Gastrocnemius medialis (tissue), 4 donors: ENCODE results near the gene CDKN2D. TPM values are rescaled to one million over a fixed set of nuclear protein-coding genes. Genes with fewer than 3 reads are reported as not detected.

Experiments used
- ATAC-seq, 2 donors: fragments of 150-250 bp; one replicate each; pipeline ENCODE4 v1.9.1; 2016
- DNase-seq, 2 donors: peaks; one replicate each; pipeline ENCODE4 v3.0.0-alpha.2; 2019
- H3K27ac ChIP-seq, 4 donors: fragments of 200-600 bp; sonication (generic); 1 replicate in 1 of 4; 2 replicates in 3 of 4; pipeline ENCODE4 v1.5.1; 2016 to 2018; ENCODE audit warnings: mild to moderate bottlenecking in 2 of 4, moderate library complexity in 1 of 4
- H3K27me3 ChIP-seq, 3 donors: fragments of 200-600 bp; sonication (generic) in 2 of 3; 1 replicate in 1 of 3; 2 replicates in 2 of 3; pipeline versions ENCODE4 v1.5.1 to v1.6.0; 2016 to 2019; ENCODE audit warnings: mild to moderate bottlenecking in 1 of 3, moderate library complexity in 1 of 3
- H3K36me3 ChIP-seq, 2 donors: fragments of 200-600 bp; sonication (generic) in 1 of 2; one replicate each; pipeline ENCODE4 v1.5.1; 2017 to 2018
- H3K4me1 ChIP-seq, 2 donors: fragments of 200-600 bp; sonication (generic) in 1 of 2; one replicate each; pipeline ENCODE4 v1.5.1; 2016 to 2017; ENCODE audit warnings: mild to moderate bottlenecking in 2 of 2
- H3K4me3 ChIP-seq, 4 donors: fragments of 200-600 bp; sonication (generic) in 3 of 4; 1 replicate in 1 of 4; 2 replicates in 3 of 4; pipeline ENCODE4 v1.5.1; 2016 to 2019; ENCODE audit warnings: mild to moderate bottlenecking in 2 of 4
- H3K9me3 ChIP-seq, 3 donors: fragments of 200-600 bp; sonication (generic) in 2 of 3; 1 replicate in 1 of 3; 2 replicates in 2 of 3; pipeline ENCODE4 v1.5.1; 2016 to 2019
- CTCF ChIP-seq, 5 experiments: fragments of 450-650 bp in 3 of 5; fragments of 200-600 bp in 2 of 5; sonication (generic) in 2 of 5; IDR thresholded peaks in 4 of 5; conservative IDR thresholded peaks in 1 of 5; 1 replicate in 4 of 5; 2 replicates in 1 of 5; pipeline ENCODE4 v1.5.1; 2016 to 2019; ENCODE audit warnings: antibody characterized with exemption in 5 of 5, mild to moderate bottlenecking in 3 of 5, moderate library complexity in 3 of 5
- POLR2A ChIP-seq, 2 donors: fragments of 450-650 bp; IDR thresholded peaks; one replicate each; pipeline ENCODE4 v1.6.1; 2017; ENCODE audit warnings: antibody characterized with exemption in 2 of 2, mild to moderate bottlenecking in 2 of 2, moderate library complexity in 2 of 2
- in situ Hi-C, 4 donors: fragments of 200-750 bp; cut with MboI; loops; one replicate each; pipeline versions ENCODE4 v1.15.0 to v1.8.0; 2017; ENCODE audit warnings: low sequenced_read_pairs in 4 of 4
- intact Hi-C: fragments of 100-400 bp; cut with DNase I; formaldehyde crosslinking; loops from one replicate; pipeline ENCODE4 v1.15.1; 2023; ENCODE audit warnings: low total_unique reads
- total RNA-seq, 4 donors: library from RNA; depleted of rRNA; stranded (reverse); fragments of >200 nt; gene quantifications; one replicate each; pipeline versions ENCODE4 v1.1.0 to v1.2.3, GENCODE V29; 2016

CDKN2D gene
- 10 to 100 TPM in 3 of 4 donors, 1 to 10 TPM in 1; 7.3 to 18.1 (median 13.4) TPM for total RNA-seq

DNA sequence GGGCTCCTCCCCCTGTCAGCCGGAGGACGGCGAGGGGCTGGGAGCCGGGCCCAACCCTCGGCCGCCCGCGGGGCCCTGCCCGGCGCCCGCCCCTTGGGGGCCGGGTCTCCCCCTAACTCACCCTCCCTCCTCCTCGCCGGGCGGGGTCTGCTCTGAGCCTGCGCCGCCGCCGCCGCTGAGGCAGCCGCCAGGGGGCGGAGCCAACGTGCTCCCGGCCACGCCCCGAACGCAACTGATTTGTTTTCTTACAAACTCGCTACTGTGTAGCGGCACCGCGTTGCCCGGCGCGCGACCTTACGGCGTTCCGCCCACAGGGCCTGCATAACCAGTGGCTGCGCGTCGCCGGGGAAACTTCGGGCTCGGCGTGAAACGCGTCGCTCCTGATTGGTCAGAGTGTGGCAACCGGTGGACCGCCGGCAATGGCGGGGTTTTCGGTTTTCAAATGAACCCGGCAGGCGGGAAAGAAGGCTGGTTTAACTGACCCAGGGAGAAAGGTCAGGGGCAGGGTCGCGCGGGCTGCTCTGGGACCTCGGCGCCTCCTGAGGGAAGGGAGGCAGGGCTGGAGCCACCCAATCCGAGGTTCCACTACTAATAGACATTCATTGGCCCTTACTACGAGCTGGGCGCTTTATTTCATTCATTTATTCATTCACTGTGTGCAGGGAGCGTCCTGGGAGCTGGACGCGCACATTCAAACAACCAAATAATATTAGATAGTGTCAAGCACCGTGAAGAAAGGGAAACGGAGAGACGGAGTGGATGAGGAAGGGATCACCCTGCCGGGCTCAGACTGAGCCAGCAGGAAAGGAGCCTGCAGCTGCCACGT lies at the start of gene CDKN2D:
TSS of gene CDKN2D (minus strand) at position 154 of the 826 bp plus-strand sequence. CDS start 326 bp downstream, outside the sequence.
- intact Hi-C loops: loop anchor here (1.0 to 10.0 kb wide), 5 partner anchors 67 to 303 kb away; partner anchors contain the start of genes CARM1, CDC37, ILF3 and TMED1
- in situ Hi-C loops: loop anchor here in 2 of 4 donors (10.0 to 25.0 kb wide), 2 partner anchors 64 to 157 kb away; partner anchors contain the start of genes CDC37 (in 1 of the 2), KEAP1 (in 1 of the 2) and PDE4A (in 1 of the 2)

GRCh38 chr19:10617409-10618121 lies 48.8 kb upstream of the CDKN2D start:
- H3K4me3 ChIP-seq: no peak overlapping the region
- intact Hi-C loops (no loop called here), in situ Hi-C loops (no loop called here)
- H3K27me3 ChIP-seq: no peaks in the 10 kb centered on the region
- no peak for TF ChIP-seq CTCF (IDR thresholded peaks at IDR 0.05 in 4 of 5, conservative IDR thresholded peaks at IDR 0.05 in 1 of 5)
- TF ChIP-seq POLR2A (IDR thresholded peaks at IDR 0.05): no peak
- ATAC-seq: no peak
- H3K36me3 ChIP-seq: no peaks in the 10 kb centered on the region
- H3K4me1 ChIP-seq: peaks cover 12 to 36% of the 10 kb centered on the region in 2 donors
- DNase-seq: no peak
- H3K9me3 ChIP-seq: no peaks in the 10 kb centered on the region
- H3K27ac ChIP-seq: peak overlapping the region; percentile 55 to 88 (median 78)

More for the DNA sequence above, at the start of gene CDKN2D:
- Histone ChIP-seq H3K4me1 (peaks cover 35 to 40% of the 10 kb centered on the region in 2 donors), H3K4me3 (peak within 1 kb of the TSS; percentile 64 to 94 (median 76)), H3K36me3 (no peaks in the 10 kb centered on the region), H3K9me3 (no peaks in the 10 kb centered on the region), H3K27me3 (no peaks in the 10 kb centered on the region), H3K27ac (peak within 1 kb of the TSS; percentile 84 to 92 (median 92))
- ATAC-seq (peak; percentile 79 to 87), DNase-seq (peak; percentile 99 to 100)
- TF ChIP-seq POLR2A (IDR thresholded peaks at IDR 0.05) (peak; percentile 98 to 99), CTCF (IDR thresholded peaks at IDR 0.05 in 4 of 5, conservative IDR thresholded peaks at IDR 0.05 in 1 of 5) (peak in 4 of 5 experiments; percentile 51 to 87 (median 70))

DNA sequence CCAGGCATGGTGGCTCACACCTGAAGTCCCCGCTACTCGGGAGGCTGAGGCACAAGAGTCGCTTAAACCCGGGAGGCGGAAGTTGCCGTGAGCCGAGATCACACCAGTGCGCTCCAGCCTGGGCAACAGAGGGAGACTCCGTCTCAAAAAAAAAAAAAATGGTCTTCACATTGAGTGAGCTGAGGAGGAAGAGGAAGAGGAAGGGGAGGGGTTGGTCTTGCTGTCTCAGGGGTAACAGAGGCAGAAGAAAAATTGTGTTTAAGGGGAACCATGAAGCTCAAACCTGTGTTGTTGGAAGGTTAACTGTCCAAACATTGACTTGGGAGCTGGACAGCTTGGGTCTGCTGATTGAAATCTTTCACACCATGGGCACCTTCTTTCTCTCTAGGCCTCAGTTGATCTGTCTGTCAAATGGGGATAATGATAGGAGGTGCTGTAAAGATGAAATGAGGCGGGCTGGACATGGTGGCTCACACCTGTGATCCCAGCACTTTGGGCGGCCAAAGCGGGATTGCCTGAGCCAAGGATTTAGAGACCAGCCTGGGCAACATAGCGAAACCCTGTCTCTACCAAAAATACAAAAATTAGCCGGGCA lies 46.7 kb upstream of the CDKN2D start:
- H3K27me3 ChIP-seq: no peaks in the 10 kb centered on the region
- peaks cover 21 to 44% of the 10 kb centered on the region in 2 donors for H3K4me1 ChIP-seq
- H3K4me3 ChIP-seq: no peak overlapping the region
- H3K9me3 ChIP-seq: no peaks in the 10 kb centered on the region
- H3K27ac ChIP-seq: peak overlapping the region; percentile 55 to 88 (median 78)
- in situ Hi-C loops (no loop called here), intact Hi-C loops (no loop called here)
- no peak for TF ChIP-seq POLR2A (IDR thresholded peaks at IDR 0.05)
- TF ChIP-seq CTCF (IDR thresholded peaks at IDR 0.05 in 4 of 5, conservative IDR thresholded peaks at IDR 0.05 in 1 of 5): no peak
- ATAC-seq: no peak
- H3K36me3 ChIP-seq: no peaks in the 10 kb centered on the region
- no peak for DNase-seq

DNA sequence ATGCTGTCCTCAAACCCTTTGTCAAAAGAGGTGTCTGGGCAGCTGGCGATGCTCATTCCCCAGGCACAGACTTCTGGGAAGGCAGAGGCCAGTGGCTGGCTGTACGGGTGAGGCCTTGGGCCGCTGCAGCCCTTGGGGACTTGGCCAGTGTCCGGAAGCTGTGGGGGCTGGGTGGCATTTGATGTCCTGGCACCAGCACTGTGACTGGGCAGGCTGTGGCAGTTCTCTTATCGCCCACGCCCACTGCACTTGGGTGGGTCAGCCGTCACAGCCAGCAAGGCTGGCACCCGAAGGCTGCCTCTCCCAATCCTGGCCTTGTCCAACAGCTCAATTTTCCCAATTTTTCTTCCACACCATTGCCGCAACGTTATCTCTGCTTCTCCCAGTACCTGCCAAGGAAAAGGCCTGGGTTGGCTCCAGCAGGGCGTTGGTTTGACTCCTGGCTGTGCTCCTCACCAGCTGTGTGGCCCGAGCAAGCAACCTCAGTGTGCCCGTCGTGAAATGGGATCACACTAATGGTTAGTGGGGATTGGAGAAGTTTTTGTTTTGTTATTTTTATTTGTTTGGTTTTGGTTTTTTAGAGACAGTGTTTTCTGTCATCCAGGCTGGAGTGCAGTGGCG lies 43.8 kb upstream of the CDKN2D start:
- Histone ChIP-seq H3K4me3 (peak overlapping the region in 3 of 4 donors; percentile 5 to 41 (median 13)), H3K36me3 (no peaks in the 10 kb centered on the region), H3K9me3 (no peaks in the 10 kb centered on the region), H3K27me3 (no peaks in the 10 kb centered on the region), H3K4me1 (peaks cover 21 to 34% of the 10 kb centered on the region in 2 donors), H3K27ac (peak overlapping the region; percentile 79 to 96 (median 86))
- DNase-seq (peak; percentile 65 to 94), ATAC-seq (peak; percentile 81 to 85)
- no peak for TF ChIP-seq POLR2A (IDR thresholded peaks at IDR 0.05)
- no peak for TF ChIP-seq CTCF (IDR thresholded peaks at IDR 0.05 in 4 of 5, conservative IDR thresholded peaks at IDR 0.05 in 1 of 5)
- in situ Hi-C loops (no loop called here), intact Hi-C loops (no loop called here)
